ENCODE data around the gene ADAMTSL1. TPM values are rescaled to one million over a fixed set of nuclear protein-coding genes. Genes with fewer than 3 reads are reported as not detected.

ADAMTSL1 gene
- total and polyA plus RNA-seq, 2 of the 13 experiments (the other 11 are each of a cell fraction or from before 2014, with no cell fraction given), result not detected

DNA sequence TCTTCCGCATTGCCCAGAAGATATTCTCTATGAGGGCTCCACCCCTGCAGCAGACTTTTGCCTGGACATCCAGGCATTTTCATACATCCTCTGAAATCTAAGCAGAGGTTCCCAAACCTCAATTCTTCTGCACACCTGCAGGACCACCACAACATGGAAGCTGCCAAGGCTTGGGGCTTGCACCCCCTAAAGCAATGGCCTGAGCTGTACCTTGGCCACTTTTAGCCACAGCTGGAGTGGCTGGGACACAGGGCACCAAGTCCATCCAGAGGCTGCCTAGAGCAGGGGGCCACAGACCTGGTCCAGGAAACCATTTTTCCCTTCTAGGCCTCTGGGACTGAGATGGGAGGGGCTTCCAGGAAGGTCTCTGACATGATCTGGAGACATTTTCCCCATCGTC is 60.7 kb downstream of the ADAMTSL1 start:
- Histone ChIP-seq H3K9me3 (ENCODE audit: low read length) (peaks cover 25% of the 10 kb centered on the region), H3K27me3 (ENCODE audit: control insufficient read depth in 1 of 2, insufficient read depth in 2 of 2, low read length in 2 of 2) (no peaks in the 10 kb centered on the region), H3K4me1 (ENCODE audit: insufficient read depth, low read length) (no peaks in the 10 kb centered on the region), H3K4me2 (ENCODE audit: low read depth, low read length) (no peak overlapping the region), H3K36me3 (replicated peaks in 1 of 2; ENCODE audit: control insufficient read depth in 1 of 2, insufficient read depth in 2 of 2, low read length in 2 of 2) (no peaks in the 10 kb centered on the region), H3K9ac (ENCODE audit: insufficient read depth, low read depth, low read length) (no peak overlapping the region), H4K20me1 (ENCODE audit: insufficient read depth, low read length) (no peaks in the 10 kb centered on the region), H3K79me2 (ENCODE audit: insufficient read depth, low read length) (no peaks in the 10 kb centered on the region), H2AFZ (ENCODE audit: low read length) (no peak overlapping the region), H3K4me3 (replicated peaks in 1 of 3; ENCODE audit: insufficient read depth in 1 of 3, low read depth in 2 of 3, low read length in 3 of 3) (no peak overlapping the region), H3K27ac (ENCODE audit: extremely low read length, insufficient read depth, low read length) (no peak overlapping the region)
- ChIA-PET POLR2A (no interaction called here), CTCF (ENCODE audit: low intra/inter-chr PET ratio, low total read pairs) (no interaction called here)
- no peak for DNase-seq (ENCODE audit: low spot score)
- 5% methylated on average over 2 of the region's 2 CpGs for WGBS (ENCODE audit: low lambda C conversion rate)
- no peak for FAIRE-seq
- in situ Hi-C loops (cut with HindIII; ENCODE audit: extremely low pct_ligation_motif_present, low pct_unique_long_range_greater_than_20kb), result no loop called here
- BruUV-seq (replicated peaks), result no TSS peak
- no peak for ATAC-seq
- no peak for TF ChIP-seq TGIF2 (CRISPR knock-in tag; IDR thresholded peaks at IDR 0.05)
- no peak for TF ChIP-seq BRD4 (CRISPR knock-in tag; IDR thresholded peaks at IDR 0.05)
- TF ChIP-seq ZNF616 (CRISPR knock-in tag; IDR thresholded peaks at IDR 0.05; ENCODE audit: low read depth), result no peak
- TF ChIP-seq DR1 (CRISPR knock-in tag; IDR thresholded peaks at IDR 0.05), result no peak
- TF ChIP-seq POLR2G (IDR thresholded peaks at IDR 0.05; ENCODE audit: low read depth, low read length), result no peak
- no peak for TF ChIP-seq ZKSCAN5 (CRISPR knock-in tag; IDR thresholded peaks at IDR 0.05)
- no peak for TF ChIP-seq ZNF629 (CRISPR knock-in tag; conservative IDR thresholded peaks at IDR 0.05)
- TF ChIP-seq, protein P1, sequence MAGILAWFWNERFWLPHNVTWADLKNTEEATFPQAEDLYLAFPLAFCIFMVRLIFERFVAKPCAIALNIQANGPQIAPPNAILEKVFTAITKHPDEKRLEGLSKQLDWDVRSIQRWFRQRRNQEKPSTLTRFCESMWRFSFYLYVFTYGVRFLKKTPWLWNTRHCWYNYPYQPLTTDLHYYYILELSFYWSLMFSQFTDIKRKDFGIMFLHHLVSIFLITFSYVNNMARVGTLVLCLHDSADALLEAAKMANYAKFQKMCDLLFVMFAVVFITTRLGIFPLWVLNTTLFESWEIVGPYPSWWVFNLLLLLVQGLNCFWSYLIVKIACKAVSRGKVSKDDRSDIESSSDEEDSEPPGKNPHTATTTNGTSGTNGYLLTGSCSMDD (CRISPR knock-in tag; IDR thresholded peaks at IDR 0.05), result no peak
- TF ChIP-seq, protein P2, sequence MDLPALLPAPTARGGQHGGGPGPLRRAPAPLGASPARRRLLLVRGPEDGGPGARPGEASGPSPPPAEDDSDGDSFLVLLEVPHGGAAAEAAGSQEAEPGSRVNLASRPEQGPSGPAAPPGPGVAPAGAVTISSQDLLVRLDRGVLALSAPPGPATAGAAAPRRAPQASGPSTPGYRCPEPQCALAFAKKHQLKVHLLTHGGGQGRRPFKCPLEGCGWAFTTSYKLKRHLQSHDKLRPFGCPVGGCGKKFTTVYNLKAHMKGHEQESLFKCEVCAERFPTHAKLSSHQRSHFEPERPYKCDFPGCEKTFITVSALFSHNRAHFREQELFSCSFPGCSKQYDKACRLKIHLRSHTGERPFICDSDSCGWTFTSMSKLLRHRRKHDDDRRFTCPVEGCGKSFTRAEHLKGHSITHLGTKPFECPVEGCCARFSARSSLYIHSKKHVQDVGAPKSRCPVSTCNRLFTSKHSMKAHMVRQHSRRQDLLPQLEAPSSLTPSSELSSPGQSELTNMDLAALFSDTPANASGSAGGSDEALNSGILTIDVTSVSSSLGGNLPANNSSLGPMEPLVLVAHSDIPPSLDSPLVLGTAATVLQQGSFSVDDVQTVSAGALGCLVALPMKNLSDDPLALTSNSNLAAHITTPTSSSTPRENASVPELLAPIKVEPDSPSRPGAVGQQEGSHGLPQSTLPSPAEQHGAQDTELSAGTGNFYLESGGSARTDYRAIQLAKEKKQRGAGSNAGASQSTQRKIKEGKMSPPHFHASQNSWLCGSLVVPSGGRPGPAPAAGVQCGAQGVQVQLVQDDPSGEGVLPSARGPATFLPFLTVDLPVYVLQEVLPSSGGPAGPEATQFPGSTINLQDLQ (CRISPR knock-in tag; IDR thresholded peaks at IDR 0.05), result no peak
- intact Hi-C loops (cut with micrococcal nuclease; ENCODE audit: unreplicated experiment), result no loop called here

Data from HepG2 (cell line).